Activated T-cell treated with anti-CD3 and anti-CD28 coated beads, Interleukin-2, amount 50 U/mL, for 4 hours (primary cell): ENCODE measurements around the gene TXK. TPM values are rescaled to one million over a fixed set of nuclear protein-coding genes. Genes with fewer than 3 reads are reported as not detected.
"Not testable (repeated sequence)": the region's sequence is repeated elsewhere in the genome, so short reads cannot be mapped to it uniquely, and the experiment has no call there.

Source experiments
- ATAC-seq, 2 donors: fragments of 200-7000 bp; cut with Tn5 transposase; one replicate each; pipeline ENCODE4 v1.10.0; 2021
- DNase-seq: peaks from one replicate; pipeline ENCODE4 v3.0.0-alpha.2; 2020
- H3K27me3 Mint-ChIP-seq: one replicate; pipeline ENCODE4 v1.8.0; 2021; ENCODE audit warnings: low read depth, mixed read lengths
- H3K36me3 Mint-ChIP-seq: one replicate; pipeline ENCODE4 v1.8.0; 2022; ENCODE audit warnings: mixed read lengths; ENCODE audit not compliant: insufficient read depth
- H3K4me1 Mint-ChIP-seq: one replicate; pipeline ENCODE4 v1.8.0; 2021; ENCODE audit warnings: low read depth, mixed read lengths
- H3K4me3 Mint-ChIP-seq: one replicate; pipeline ENCODE4 v1.8.0; 2021; ENCODE audit warnings: mild to moderate bottlenecking, moderate library complexity, mixed read lengths
- H3K9me3 Mint-ChIP-seq: one replicate; pipeline ENCODE4 v1.8.0; 2021; ENCODE audit warnings: mixed read lengths
- total RNA-seq, 3 donors: library from RNA; stranded (reverse); gene quantifications; one replicate each; pipeline ENCODE4 v1.2.1, GENCODE V29; 2021

The TXK gene
- 1 to 10 TPM; 2.4 to 5.9 (median 4.8) TPM for total RNA-seq

GRCh38 chr4:48134081-48134480 is at the start of gene TXK:
Gene TXK (minus strand): TSS chr4:48134250. CDS start chr4:48134170, 80 bp downstream.
- no peaks in the 10 kb centered on the region for H3K27me3 Mint-ChIP-seq
- H3K36me3 Mint-ChIP-seq, result no peaks in the 10 kb centered on the region
- no peak for DNase-seq
- peak; percentile 62 to 71 for ATAC-seq
- peaks cover 88% of the 10 kb centered on the region for H3K4me1 Mint-ChIP-seq
- peak within 1 kb of the TSS; percentile 82 for H3K4me3 Mint-ChIP-seq
- H3K9me3 Mint-ChIP-seq, result no peaks in the 10 kb centered on the region

- no peak for DNase-seq
- Mint-ChIP-seq H3K27me3 (no peaks in the 10 kb centered on the region), H3K36me3 (peaks cover 5% of the 10 kb centered on the region), H3K4me1 (no peaks in the 10 kb centered on the region), H3K9me3 (peaks cover 13% of the 10 kb centered on the region), H3K4me3 (no peak overlapping the region)
- no peak for ATAC-seq
These were observed 46.2 kb upstream of the TXK start for GRCh38 chr4:48180234-48180633.

DNA sequence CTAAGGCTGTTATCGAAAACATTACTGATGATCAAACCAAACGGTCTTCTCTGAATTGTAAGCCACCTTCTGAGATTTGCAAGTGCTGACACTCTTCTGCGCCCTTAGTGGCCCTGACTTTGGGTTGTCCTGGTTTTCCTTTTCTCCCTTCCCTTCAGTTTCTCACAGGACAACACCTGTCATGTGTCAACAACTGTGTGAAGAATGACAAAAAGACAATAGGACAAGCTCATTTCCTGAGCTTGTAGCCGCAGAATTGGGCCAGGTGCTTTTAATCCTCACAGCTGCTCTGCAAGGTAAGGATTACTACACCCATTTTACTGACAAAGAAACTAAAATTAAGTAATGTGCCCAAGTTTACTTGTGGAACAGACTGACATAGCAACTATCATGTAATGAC is 44.9 kb upstream of the TXK start:
- DNase-seq, result no peak
- Mint-ChIP-seq H3K27me3 (no peaks in the 10 kb centered on the region), H3K4me1 (no peaks in the 10 kb centered on the region), H3K4me3 (no peak overlapping the region), H3K36me3 (peaks cover 5% of the 10 kb centered on the region), H3K9me3 (peaks cover 13% of the 10 kb centered on the region)
- ATAC-seq, result no peak

DNA sequence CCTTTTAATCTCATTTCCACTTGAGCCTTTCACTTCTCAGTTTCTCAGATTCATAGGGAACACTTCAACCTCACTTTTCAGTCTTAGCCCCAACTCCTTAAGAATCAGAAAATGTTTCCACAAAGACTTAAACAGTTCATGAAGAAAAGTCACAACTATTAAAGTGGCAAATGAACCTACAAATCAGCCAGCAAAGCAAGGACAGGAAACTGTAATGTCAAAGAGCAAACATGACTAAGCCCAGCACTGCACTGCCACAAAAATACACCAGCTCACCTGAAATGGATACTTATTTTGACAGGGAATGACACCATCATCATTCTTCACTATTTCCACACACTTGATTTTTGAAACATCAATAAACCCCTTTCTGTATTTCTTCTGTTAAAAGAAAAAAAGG is 41.8 kb upstream of the TXK start:
- DNase-seq, result no peak
- peaks cover 8% of the 10 kb centered on the region for H3K4me1 Mint-ChIP-seq
- H3K4me3 Mint-ChIP-seq, result no peak overlapping the region
- ATAC-seq, result no peak
- H3K27me3 Mint-ChIP-seq, result no peaks in the 10 kb centered on the region
- H3K9me3 Mint-ChIP-seq, result peaks cover 13% of the 10 kb centered on the region
- H3K36me3 Mint-ChIP-seq, result peaks cover 6% of the 10 kb centered on the region

- peaks cover 6% of the 10 kb centered on the region for H3K36me3 Mint-ChIP-seq
- no peak for DNase-seq
- H3K4me3 Mint-ChIP-seq, result no peak overlapping the region
- ATAC-seq, result no peak
- H3K4me1 Mint-ChIP-seq, result peaks cover 8% of the 10 kb centered on the region
- H3K27me3 Mint-ChIP-seq, result no peaks in the 10 kb centered on the region
- peaks cover 13% of the 10 kb centered on the region for H3K9me3 Mint-ChIP-seq
These were observed 41.3 kb upstream of the TXK start for GRCh38 chr4:48175328-48175727.

- peaks cover 9% of the 10 kb centered on the region for H3K9me3 Mint-ChIP-seq
- no peak for ATAC-seq
These were observed 39.3 kb upstream of the TXK start for GRCh38 chr4:48173056-48173991.

GRCh38 chr4:48172651-48173050 is 38.6 kb upstream of the TXK start:
- Mint-ChIP-seq H3K9me3 (peaks cover 2% of the 10 kb centered on the region), H3K4me3 (no peak overlapping the region), H3K27me3 (no peaks in the 10 kb centered on the region), H3K36me3 (peaks cover 7% of the 10 kb centered on the region), H3K4me1 (peaks cover 15% of the 10 kb centered on the region)
- DNase-seq (no peak), ATAC-seq (no peak)

More at GRCh38 chr4:48173056-48173991, 39.3 kb upstream of the TXK start:
- Mint-ChIP-seq H3K4me1 (peaks cover 8% of the 10 kb centered on the region), H3K36me3 (peaks cover 6% of the 10 kb centered on the region), H3K27me3 (no peaks in the 10 kb centered on the region), H3K4me3 (no peak overlapping the region)
- no peak for DNase-seq

DNA sequence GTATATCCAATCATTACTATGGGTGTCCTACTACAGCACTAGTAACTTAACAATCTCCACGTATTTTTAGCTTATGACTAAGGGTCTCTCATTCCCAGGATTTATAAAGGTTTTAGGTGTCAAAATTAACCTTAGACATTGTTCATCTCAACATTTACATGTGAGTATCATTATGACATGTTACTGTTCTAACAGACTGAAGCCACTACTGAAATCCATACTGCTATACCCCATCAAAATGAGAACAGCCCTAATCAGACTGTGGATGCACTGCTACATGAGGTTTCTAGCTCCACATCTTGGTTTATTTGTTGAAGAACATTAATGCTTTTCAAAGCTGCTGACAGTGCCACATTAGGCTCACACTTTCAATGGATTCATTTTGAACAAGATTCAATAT is 35.6 kb upstream of the TXK start:
- H3K9me3 Mint-ChIP-seq, result no peaks in the 10 kb centered on the region
- H3K27me3 Mint-ChIP-seq, result no peaks in the 10 kb centered on the region
- no peak overlapping the region for H3K4me3 Mint-ChIP-seq
- ATAC-seq, result no peak
- H3K4me1 Mint-ChIP-seq, result peaks cover 18% of the 10 kb centered on the region
- DNase-seq, result no peak
- peaks cover 7% of the 10 kb centered on the region for H3K36me3 Mint-ChIP-seq

DNA sequence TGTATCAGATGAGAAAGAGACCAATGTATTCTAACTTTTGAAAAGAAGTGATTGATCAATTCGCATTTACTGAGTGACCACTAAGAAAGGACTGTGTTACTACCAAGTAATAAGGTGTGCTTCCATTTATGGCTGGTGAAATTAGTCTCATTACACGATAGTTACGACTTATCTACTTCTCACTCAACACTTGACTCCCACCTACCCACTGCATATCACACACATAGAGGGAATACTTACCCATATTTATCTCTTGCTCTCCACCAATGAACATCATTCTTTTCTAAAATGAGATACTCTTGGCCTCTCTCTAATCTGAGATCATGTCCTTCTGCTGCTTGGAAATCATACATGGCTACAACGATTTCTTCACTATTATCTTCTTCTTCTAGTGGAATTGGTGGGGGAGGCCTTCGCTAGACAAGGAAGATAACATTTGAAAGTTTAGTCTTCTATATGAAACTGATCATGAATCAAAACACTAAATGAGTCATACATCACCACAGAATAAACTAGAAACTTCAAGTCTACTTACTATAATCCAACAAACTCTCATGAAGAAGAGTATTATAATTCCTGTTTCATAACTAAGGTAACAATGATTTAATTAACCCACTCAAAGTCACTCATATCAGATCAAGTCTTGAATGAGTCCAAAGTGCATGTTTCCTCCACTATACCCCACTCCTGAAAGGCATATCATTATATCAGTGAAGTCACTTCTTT is 33.7 kb upstream of the TXK start:
- no peaks in the 10 kb centered on the region for H3K27me3 Mint-ChIP-seq
- no peaks in the 10 kb centered on the region for H3K9me3 Mint-ChIP-seq
- peak; percentile 86 to 90 for ATAC-seq

GRCh38 chr4:48164561-48164960 is 30.5 kb upstream of the TXK start:
- not testable (repeated sequence) for DNase-seq, H3K27me3 Mint-ChIP-seq, ATAC-seq, H3K9me3 Mint-ChIP-seq, H3K4me3 Mint-ChIP-seq, H3K36me3 Mint-ChIP-seq
- peaks cover 16% of the 10 kb centered on the region for H3K4me1 Mint-ChIP-seq

More for the DNA sequence above, 33.7 kb upstream of the TXK start:
- Mint-ChIP-seq H3K4me3 (no peak overlapping the region), H3K36me3 (peaks cover 6% of the 10 kb centered on the region), H3K4me1 (peaks cover 10% of the 10 kb centered on the region)
- DNase-seq, result no peak

GRCh38 chr4:48163746-48164145 is 29.7 kb upstream of the TXK start:
- ATAC-seq, result no peak
- Mint-ChIP-seq H3K36me3 (peaks cover 8% of the 10 kb centered on the region), H3K4me3 (no peak overlapping the region), H3K9me3 (no peaks in the 10 kb centered on the region), H3K27me3 (no peaks in the 10 kb centered on the region), H3K4me1 (peaks cover 16% of the 10 kb centered on the region)
- DNase-seq, result no peak

DNA sequence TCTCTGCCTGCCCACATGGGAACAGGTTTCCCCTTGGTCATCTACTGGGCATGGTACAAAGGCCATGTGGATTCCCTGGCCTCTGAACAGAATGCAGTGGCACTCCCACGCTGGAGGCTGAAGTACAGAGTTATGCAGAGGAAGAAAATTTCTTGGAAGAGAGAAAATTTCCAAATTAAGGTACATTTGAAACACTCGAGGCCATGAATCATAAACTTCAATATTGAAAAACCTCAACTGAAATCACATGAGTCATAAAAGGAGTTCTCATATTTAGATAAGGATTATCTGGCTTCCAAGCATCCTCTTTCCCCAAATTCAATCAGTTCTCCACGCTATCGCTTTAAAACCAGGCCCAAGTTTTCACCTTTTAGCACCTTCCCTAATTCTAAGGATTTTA is 28.1 kb upstream of the TXK start:
- no peak overlapping the region for H3K4me3 Mint-ChIP-seq
- ATAC-seq, result peak; percentile 53 to 54
- H3K27me3 Mint-ChIP-seq, result no peaks in the 10 kb centered on the region
- DNase-seq, result no peak
- peaks cover 1% of the 10 kb centered on the region for H3K9me3 Mint-ChIP-seq
- H3K36me3 Mint-ChIP-seq, result peaks cover 8% of the 10 kb centered on the region
- H3K4me1 Mint-ChIP-seq, result peaks cover 5% of the 10 kb centered on the region

GRCh38 chr4:48157271-48157670 is 23.2 kb upstream of the TXK start:
- ATAC-seq, result no peak
- Mint-ChIP-seq H3K9me3 (peaks cover 23% of the 10 kb centered on the region), H3K4me1 (peaks cover 4% of the 10 kb centered on the region), H3K27me3 (no peaks in the 10 kb centered on the region), H3K36me3 (peaks cover 28% of the 10 kb centered on the region), H3K4me3 (no peak overlapping the region)
- DNase-seq, result no peak

DNA sequence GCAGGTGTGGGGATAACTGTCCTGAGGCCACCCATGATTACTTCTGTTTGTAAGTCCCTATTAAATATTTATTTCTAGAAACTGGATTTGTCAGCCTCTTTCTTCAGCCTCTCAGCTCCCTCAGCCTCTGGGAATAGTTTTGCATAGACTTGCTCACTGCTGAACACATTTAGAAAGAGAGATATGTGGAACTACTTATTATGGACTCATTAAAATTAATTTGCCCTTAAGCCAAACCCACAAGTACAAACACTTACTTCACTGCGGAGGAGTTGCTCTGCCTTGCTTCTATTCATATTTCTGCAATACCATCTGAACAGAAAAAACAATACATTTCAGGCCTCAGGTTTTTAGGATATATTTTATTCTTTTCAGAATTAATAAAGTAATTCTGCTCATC is 22.4 kb upstream of the TXK start:
- ATAC-seq (no peak), DNase-seq (no peak)
- H3K4me1 Mint-ChIP-seq, result no peaks in the 10 kb centered on the region
- peaks cover 23% of the 10 kb centered on the region for H3K9me3 Mint-ChIP-seq
- H3K27me3 Mint-ChIP-seq, result no peaks in the 10 kb centered on the region
- peaks cover 28% of the 10 kb centered on the region for H3K36me3 Mint-ChIP-seq
- no peak overlapping the region for H3K4me3 Mint-ChIP-seq
